OCI-M1 (cell line): Measurements from ENCODE around the gene ST6GALNAC1.

Source experiments
- DNase-seq: peaks from one replicate; lab custom pipeline; 2025; lab: John Stamatoyannopoulos, UW

ST6GALNAC1 gene, protein sequence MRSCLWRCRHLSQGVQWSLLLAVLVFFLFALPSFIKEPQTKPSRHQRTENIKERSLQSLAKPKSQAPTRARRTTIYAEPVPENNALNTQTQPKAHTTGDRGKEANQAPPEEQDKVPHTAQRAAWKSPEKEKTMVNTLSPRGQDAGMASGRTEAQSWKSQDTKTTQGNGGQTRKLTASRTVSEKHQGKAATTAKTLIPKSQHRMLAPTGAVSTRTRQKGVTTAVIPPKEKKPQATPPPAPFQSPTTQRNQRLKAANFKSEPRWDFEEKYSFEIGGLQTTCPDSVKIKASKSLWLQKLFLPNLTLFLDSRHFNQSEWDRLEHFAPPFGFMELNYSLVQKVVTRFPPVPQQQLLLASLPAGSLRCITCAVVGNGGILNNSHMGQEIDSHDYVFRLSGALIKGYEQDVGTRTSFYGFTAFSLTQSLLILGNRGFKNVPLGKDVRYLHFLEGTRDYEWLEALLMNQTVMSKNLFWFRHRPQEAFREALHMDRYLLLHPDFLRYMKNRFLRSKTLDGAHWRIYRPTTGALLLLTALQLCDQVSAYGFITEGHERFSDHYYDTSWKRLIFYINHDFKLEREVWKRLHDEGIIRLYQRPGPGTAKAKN

DNA sequence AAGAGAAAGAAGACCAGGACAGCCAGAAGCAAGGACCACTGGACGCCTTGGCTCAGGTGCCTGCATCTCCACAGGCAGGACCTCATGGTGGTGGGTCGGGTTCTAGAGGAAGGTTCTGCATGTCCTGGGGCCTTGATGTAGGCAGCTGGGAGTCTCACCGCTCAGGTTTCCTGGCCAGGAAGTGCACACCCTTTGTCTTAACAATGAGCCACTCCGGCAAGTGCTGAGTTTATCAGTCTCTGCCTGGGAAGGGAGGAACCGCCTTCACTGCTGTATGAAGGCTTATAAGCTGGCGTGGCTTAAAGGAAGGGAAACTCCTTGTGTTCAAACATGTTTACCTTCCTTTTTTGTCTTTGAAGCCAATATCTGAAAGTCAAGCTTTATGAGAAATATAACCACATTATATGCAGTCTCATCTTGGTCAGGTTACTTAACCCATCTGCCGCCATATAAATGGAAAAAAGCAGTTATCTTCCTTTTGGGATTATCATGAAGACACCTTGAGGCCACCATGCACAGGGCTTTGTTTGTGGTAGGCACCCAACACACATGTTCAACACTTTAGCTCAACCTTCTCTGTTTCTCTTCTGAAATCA lies at the start of gene ST6GALNAC1:
ST6GALNAC1 (minus strand) TSS at position 205 of the 596 bp plus-strand sequence; CDS start at position 86, 119 bp downstream.
- peak; percentile 90 for DNase-seq

DNA sequence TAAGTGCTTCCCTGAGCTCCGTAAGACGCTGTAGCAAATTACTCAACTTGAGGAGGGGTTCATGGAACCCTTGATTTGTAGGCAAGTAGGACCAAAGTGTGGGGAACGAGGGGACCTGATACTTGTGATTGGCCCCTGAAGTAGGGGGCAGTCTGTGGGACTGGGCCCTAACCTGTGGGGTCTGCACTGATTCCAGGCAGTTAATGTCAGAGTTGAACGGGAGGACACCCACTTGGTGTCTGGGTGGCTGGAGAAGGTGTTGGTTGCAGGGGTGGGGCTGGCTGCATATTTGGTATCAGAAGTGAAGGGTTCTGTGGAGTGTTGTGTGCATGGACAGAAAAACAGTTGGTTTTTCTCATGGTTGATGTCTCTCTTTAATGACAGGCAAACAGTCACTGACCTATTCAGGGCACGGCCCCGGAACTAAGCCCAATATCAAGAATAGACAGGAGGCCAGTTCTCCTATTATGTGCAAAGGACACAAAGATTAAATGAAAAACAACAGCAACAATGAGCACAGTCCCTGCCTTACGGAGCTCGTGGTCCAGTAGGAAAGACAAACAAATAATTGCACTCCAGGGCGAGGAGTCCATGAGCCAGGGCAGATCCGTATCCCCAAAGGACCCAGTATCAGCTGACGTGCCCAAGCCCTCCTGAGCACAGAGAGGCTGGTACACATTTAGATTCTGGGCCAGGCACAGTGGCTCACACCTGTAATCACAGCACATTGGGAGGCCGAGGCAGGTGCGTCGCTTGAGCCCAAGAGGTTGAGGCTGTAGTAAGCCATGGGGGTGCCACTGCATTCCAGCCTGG lies 48.0 kb upstream of the ST6GALNAC1 start:
- no peak for DNase-seq

DNA sequence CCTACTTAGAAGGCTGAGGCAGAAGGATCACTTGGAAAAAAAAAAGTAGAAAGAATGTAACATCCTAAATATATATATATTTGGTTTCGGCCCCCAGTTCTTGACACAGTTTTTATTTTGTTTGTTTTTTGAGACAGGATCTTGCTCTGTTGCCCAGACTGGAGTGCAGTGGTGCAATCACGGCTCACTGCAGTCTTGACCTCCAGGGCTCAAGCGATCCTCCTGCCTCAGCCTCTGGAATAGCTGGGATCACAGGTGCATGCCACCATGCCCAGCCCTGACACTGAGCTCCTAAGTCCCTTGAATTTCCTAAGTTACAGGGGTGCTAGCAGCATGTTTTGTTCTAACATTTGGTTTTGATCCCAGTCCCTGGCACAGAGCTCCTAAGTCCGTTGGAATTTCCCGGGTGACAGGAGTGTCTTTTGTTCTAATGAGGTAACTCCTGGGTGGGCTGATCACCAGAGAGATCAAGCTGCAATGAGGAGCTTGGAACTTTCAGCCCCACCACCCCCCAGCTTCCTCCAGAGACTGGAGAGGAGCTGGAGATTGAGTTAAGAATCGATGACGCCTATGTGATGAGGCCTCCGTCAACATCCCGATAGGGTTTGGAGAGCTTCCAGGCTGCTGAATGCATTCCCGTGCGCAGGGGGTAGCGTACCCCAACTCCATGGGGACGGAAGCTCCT lies 47.2 kb upstream of the ST6GALNAC1 start:
- DNase-seq = no peak

DNA sequence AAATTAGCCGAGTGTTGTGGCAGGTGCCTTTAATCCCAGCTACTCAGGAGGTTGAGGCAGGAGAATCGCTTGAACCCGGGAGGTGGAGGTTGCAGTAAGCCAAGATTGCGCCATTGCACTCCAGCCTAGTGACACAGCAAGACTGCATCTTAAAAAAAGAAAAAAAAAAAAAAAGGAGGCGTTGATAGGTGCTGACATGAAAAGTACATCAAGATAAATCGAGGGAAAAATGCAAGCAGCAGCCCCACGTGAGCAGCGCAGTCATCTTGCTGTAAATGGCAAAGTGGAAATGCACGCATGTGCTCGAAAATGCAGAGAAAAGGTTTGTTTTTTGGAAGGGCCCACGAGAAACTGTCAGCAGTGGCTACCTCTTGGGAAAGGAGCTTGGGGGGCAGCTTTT lies 46.3 kb upstream of the ST6GALNAC1 start:
- DNase-seq = no peak

DNA sequence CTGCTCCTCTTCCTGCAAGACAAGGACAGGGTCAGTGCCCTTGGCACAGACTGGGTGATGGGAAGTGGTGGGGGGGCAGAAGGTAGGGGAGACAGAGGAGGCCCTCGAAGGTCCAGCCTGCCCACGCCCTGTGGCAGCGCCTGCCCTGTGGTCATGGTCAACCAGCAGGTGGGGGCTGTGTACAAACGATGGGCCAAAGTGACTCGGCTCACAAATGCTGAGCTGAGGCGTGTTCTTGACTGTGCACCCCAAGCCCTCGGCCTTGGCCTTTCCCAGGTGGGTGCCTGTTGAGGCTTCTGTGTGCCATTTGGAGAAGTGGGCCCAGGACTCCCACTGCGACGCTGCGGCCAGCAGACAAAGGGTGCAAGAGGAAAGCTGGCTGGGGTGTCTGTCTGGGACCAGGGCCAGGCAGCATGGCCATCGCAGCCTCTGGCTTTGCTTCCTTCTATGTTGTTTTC lies 44.6 kb upstream of the ST6GALNAC1 start:
- DNase-seq = no peak

DNA sequence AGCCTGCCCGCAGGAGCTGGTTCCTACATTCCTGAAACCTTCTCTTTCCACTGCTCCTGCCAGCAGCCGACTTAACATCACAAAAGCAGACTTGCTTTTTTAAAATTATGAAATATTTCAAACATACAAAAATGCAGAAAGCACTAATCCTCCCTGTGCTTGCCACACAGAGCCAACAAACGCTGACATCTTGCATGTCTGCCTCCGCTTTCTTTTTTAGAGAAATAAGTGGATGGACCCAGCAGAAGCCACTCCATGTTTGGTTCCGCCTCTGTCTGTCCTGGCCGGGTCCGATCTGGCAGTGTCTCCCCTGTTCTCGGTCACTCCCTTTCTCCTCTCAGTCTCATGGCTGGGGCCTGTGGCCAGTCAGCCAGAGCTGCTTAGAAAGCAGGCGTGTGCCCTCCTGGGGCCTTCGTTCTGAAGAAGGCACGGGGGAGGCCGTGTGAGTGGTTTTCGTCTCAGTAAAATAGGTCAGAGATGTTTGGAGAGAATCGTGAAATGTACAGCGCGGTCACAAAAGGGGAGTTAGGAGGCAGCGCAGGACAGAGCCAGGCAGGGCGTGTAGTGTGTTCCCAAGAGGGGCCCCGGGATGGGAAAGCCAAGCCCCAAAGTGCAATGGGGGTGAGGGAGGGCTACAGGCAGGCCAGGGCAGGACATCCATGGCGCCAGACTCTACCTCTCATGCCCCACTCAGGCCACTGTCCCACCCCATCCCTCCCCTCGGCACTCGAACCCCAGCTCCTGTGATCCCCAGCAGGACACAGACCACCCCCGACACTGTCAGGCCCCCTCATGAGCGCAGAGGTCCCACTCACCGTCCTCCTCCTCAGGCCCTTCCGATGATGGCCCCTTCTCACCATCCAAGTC lies 44.0 kb upstream of the ST6GALNAC1 start:
- DNase-seq = no peak

DNA sequence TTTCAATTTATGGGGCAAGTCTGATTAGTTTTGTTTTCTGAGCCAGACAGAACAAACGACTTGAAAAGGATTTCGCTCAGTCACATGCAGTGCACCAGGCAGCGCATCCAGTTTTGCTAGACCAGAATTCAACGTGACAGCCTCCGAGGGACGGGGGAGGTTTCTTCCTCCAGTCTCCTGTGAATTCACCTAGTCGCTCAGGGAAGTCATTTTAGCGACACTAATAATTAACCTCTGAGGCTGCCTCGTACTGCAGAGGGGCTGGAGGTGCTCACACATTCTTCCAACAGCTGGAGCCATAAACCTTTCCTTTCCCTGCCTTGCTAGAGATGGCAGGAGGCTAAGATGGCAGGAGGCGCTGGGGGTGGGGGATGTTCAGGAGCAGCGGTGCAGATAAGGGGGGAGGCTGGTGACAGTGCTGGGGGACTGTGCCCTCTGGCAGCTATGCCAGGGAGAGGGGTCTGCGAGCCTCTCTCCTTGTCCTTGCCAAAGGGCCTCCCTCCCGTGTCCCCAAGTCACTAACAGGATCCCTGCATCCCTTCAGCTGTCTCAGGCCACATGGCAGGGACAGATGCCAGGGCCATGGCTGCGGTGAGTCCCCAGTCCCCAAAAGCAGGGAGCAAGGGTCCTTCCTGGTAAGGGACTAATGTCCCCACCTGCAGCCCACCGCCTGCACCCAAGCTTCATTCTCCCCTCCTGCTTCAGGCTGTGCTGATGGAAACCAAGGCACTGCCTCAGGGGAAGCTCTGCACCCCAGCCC lies 43.2 kb upstream of the ST6GALNAC1 start:
- DNase-seq = no peak

DNA sequence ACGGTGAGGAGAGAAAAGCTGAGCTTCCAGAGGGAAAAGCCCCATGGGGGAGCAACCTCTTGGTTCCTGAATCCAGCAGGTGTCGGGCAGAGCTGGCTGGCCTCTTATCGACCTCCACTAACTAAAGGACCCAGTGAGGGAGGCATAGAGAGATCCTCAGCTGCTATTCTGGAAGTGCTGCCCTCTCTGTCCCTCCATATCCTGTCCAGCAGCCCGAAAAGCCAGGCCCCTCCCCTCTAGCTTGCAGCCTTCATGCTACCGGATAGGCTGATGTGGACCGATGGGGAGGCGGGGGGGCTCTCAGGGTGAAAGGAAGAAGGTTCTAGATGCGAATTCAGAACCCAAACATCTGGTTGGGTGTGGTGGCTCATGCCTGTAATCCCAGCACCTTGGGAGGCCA lies 42.3 kb upstream of the ST6GALNAC1 start:
- DNase-seq = no peak

DNA sequence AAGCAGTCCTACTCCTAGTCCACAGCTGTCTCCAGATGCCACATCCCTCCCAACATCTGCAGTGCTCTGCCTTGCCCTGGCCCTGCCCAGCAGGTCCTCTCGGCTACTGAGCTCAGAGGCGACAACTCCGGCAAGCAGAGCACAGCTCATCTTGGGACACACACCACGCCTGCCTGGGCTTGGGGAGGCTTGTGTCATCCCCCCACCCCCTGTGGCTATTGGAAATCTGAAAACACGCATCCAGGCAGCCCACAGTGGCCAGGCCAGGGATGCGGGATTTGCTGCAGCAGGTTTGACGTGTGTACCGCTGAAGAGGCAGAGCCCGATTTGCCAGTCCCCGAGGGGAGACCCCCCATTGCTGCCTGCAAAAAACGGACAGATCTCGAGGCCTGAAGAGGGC lies 41.8 kb upstream of the ST6GALNAC1 start:
- DNase-seq = no peak

DNA sequence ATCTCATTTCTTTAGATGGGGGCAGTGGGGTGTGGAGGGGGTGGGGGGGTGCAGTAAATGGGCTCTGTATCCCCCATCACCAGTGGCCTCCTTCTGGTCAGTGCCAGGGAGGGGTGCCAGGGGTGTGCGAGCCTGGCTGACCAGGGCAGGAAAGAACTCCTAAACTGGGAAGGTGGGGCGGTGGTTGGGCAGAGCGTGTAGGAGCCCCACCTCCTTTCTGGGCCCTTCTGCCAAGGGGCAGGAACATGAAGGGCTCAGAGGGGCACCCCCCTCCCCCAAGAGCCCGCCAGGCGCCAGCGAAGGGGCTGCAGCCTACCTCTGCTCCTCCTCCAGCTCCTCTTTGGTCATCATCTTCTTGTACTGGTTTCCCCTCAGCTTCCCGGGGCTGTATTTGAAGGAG lies 41.2 kb upstream of the ST6GALNAC1 start:
- no peak for DNase-seq

DNA sequence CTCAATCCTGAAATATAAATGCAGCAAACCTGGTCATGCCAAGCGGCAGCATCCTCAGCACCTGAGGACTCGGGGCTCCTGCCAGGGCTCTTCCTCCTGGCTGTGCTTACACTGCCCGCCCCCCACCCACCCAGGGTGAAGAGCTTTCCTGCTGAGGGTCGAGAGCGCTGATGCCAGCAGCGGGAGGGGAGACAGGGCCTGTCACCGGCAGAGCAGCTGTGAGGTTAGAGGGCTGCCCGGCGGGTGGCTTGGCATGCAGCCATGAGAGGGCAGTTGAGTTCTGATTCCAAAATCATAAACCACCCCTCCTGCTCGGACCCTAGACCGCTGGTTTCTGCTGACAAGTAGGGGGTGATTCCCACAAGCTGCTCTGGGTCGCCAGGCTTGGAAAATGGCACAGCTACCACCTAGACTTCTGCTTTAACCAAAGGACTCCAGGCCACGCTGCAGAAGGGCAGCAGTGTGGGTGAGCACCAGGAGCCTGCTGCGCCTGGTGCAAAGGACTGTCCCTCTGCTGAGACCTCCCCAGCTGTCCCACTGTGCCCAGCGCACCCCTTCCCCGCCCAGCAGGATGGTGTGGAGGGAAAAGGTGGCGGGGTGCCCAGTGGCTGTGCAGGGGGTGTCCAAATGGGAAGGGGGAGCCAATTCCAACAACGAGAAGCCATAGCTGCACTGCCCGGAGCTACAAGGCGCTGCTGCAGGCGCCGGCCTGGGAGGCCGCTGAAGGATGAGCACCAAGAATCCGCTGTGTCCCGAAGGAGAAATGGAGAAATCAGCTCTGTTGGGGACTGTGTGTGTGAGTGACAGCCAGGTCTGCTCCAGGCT lies 40.6 kb upstream of the ST6GALNAC1 start:
- DNase-seq = no peak

DNA sequence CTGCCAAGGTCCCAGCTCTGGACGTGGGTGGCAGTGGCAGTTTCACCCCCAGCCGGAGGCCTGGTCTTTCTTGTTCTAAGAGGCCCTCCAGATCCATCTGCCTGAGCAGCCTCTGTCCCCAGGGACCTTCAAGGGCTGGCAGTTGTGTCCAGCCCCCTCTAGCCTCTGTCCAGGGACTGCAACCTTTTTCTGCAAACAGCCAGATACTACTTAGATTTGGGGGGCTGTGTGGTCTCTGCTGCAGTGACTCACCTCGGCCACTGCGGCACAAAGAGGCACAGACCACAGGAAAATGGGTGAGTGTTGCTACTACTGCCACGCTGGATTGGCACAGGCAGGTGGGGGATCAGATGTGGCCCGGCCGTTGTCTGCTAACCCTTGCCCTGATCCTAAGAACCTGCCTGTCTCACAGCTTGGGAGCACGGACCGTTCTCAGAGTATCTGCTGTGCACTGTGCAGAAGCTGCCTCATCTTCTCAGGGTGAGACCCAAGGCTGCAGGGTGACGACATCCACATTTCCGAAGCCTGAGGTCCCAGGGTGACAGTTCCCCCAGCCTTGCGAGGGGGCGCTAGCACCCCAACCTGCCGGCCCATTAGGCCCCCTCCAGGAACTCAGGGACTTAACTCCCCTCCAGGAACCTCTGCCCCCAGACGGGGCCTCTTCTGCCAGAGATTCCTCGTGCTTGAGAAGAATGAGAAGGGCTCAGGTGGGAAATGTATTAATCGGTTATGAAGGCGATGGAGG lies 39.6 kb upstream of the ST6GALNAC1 start:
- DNase-seq = peak; percentile 32

DNA sequence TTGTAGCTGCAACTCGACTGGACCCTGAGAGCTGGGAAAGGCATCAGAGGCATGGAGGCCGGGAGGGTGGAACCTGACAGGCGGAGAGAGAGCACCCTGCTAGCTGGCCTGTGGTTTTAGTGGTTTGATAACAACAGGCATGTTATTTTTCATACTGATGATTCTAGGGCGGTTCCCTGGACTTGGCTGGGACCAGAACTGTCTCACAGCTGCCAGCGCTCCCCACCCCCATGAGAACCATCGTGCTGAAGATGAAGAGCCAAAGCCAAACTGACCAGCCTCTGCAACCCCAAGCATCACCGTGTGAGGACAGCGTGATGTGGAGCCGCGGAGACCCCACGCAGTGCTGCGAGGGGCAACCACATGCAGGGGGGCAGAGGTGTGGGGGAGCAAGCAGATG lies 38.7 kb upstream of the ST6GALNAC1 start:
- peak; percentile 89 for DNase-seq

DNA sequence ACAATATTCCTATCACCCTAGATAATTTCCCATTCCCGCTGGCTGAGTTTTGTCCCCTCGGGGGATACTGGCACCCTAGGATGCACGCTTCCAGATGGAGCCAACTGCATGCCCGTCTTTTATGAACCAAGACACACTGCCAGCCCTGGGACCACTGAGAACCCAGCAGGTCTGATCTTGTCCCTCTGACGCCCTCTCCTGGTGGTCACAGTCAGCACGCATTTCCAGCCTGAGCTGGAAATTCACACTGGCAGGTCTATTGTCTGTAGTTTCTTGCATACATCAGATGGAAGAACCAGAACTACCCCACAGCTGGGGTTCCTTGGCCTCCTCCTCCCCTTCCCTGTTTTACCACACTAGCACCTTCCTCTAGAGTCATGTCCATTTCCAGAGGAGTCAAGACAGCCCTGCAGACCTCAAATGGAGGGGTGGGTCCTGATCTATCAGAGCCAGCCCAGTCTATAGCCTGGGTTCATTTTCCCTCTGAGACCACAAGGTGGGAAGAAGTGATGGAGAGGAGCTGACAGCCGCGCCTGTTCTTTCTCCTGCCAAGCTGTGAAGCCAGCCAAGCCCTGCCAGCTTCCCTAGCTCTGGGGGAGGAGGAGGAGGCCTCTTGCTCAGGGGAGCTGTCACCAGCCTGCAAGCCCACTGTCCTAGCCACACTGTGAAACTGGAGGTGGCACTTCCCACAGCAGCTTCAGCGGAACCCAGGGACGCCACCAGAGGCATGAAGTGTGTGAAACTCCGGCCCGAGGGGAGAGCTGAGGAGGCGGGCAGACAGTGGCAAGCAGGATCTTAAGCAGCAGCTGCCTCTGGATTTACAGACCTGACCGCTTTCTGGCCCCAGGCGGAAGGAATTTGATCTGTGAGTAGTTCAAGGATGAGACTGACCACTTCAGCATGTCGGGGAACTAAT lies 37.9 kb upstream of the ST6GALNAC1 start:
- DNase-seq = peak; percentile 89

DNA sequence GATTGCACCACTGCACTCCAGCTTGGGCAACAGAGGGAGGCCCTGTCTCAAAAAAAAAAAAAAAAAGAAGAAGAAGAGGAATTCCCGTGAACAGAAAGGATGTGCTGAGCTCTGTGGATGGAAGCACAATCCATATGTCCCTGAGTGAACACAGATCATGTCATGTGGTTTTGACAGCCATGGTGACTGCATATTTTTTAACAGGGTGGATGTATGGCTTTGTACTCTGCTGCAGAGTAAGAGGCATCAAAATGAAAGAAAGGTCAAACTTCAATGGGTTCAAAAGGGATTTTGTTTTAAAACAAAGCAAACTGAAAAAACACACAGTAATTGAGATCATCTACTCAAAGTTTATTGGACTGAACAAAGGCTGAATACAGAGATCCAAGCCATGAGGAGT lies 35.7 kb upstream of the ST6GALNAC1 start:
- DNase-seq = no peak

DNA sequence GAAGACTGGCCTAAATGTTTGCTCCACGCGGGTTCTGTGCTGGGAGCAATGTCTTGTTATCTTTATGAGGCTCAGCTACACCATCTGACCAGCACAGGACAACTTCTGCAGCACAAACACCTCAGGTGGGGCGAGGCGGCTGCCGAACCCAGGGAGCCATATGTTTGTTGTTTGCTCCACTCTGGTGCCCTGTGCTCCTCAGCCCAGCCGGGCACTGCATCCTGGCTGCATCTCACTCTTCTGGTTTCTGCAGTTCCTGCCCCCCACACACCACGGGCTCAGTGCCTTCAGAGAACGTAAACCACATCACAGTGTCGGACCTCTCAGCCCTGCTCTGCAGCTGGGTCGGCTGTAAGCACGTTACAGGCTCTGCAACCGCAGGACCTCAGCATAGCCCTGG lies 34.8 kb upstream of the ST6GALNAC1 start:
- no peak for DNase-seq

DNA sequence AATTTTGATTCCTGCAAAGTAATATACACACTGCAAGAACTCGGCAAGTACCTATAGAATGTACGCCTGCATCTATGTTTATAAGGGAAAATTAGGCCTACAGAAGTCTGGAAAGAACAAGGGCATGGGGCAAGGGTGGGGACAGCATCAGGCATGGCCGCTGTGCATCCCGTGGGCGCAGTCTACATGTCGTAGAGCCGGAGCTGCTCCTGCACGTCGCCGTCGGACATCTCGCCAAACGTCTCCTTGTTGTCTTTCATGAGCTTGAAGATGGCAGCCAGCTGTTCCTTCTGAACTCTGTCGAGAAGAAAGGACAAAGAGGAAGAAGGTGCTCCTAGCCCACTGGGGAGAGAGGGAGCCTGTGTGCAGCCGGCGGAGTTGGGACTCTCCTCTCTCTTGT lies 33.8 kb upstream of the ST6GALNAC1 start:
- no peak for DNase-seq
